Stimulated activated naive B cell treated with anti-CD40 and anti-IgM and Interleukin-4, amounts not matched to agents 10 μg/mL and 1 μg/mL and 100 μg/mL, for 72 hours (primary cell): ENCODE data around the gene DCDC2B.
"Not testable (repeated sequence)": the region's sequence is repeated elsewhere in the genome, so short reads cannot be mapped to it uniquely, and the experiment has no call there.

Source experiments
- ATAC-seq, 2 donors: fragments of 150-1000 bp; cut with Tn5 transposase; replicated peaks; 2 replicates each; pipeline ENCODE4 v1.10.0; 2021; ENCODE audit warnings: moderate library complexity in 1 of 2
- DNase-seq: peaks from one replicate; pipeline ENCODE4 v3.0.0; 2021
- H3K27ac Mint-ChIP-seq: one replicate; pipeline ENCODE4 v1.8.0; 2022; ENCODE audit warnings: mild to moderate bottlenecking, mixed read lengths
- H3K27me3 Mint-ChIP-seq, 2 donors: one replicate each; pipeline ENCODE4 v1.8.0; 2022; ENCODE audit warnings: mixed read lengths in 2 of 2
- H3K36me3 Mint-ChIP-seq, 2 donors: one replicate each; pipeline ENCODE4 v1.8.0; 2022; ENCODE audit warnings: mixed read lengths in 2 of 2, mild to moderate bottlenecking in 1 of 2
- H3K4me1 Mint-ChIP-seq, 2 donors: one replicate each; pipeline ENCODE4 v1.8.0; 2022; ENCODE audit warnings: mixed read lengths in 2 of 2, mild to moderate bottlenecking in 1 of 2
- H3K4me3 Mint-ChIP-seq, 2 donors: one replicate each; pipeline ENCODE4 v1.8.0; 2022; ENCODE audit warnings: mild to moderate bottlenecking in 2 of 2, mixed read lengths in 2 of 2, moderate library complexity in 1 of 2
- H3K9me3 Mint-ChIP-seq, 2 donors: one replicate each; pipeline ENCODE4 v1.8.0; 2022; ENCODE audit warnings: mixed read lengths in 2 of 2, mild to moderate bottlenecking in 1 of 2

The DCDC2B gene

DNA sequence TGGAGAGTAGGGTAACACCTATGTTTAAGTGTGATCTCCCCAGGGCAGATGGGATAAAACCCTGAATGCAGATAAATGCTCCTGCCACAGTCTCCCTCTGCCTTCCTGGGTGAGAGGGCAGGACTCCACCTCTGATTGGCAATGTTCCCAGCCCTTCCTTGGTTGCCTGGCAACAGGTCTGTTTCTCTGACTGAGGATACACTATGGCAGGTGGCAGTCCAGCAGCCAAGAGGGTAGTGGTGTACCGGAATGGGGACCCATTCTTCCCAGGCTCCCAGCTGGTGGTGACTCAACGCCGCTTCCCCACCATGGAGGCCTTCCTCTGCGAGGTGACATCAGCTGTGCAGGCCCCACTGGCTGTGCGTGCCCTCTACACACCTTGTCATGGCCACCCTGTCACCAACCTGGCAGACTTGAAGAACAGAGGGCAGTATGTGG, at the start of gene DCDC2B:
Gene DCDC2B (plus strand): TSS at position 199 of the 438 bp plus-strand sequence. CDS start 5 bp downstream, at position 204.
- Mint-ChIP-seq H3K9me3 (no peaks in the 10 kb centered on the region), H3K27ac (peak within 1 kb of the TSS; percentile 59), H3K36me3 (peaks cover 27 to 61% of the 10 kb centered on the region in 2 donors), H3K4me3 (peak within 1 kb of the TSS in 1 of 2 donors; percentile 19), H3K27me3 (no peaks in the 10 kb centered on the region), H3K4me1 (peaks cover 48 to 80% of the 10 kb centered on the region in 2 donors)
- DNase-seq (no peak), ATAC-seq (no peak)

DNA sequence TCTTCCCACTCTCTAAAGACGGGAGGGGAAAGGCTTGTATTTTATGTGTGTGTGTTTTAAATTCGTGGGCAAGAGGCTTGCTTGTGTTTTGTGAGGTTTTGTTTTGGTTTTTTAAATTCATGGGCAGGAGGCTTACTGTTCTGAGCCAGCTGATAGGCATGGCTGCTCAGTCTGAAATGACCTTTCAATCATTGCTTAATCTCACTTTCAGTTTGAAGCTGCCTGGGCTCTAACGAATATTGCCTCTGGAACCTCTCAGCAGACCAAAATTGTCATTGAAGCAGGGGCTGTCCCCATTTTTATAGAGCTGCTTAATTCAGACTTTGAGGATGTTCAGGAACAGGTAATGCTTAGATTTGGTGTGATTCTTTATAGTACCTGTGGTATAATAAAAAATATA, 49.7 kb upstream of the DCDC2B start:
- peaks cover 36 to 65% of the 10 kb centered on the region in 2 donors for H3K36me3 Mint-ChIP-seq

DNA sequence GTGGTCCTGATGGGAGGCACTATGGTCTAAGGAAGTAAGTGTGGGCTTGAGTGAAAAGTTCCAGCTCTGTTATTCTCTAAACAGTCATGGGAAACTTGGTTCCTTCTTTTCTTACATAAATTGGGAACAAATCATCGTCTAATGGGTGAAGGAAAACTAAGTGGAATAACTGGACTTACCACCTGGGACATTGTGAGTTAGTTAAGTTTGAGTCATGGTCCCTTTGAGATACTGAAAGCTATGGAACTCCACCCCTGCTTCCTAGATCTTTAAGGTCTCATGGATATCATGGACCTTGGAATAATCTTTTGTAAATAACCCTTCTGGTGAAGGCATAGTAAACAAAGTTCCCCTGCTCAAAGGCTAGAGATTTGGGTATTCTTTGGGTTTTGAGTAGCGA, 45.5 kb upstream of the DCDC2B start:
- Mint-ChIP-seq H3K36me3 (peaks cover 31 to 67% of the 10 kb centered on the region in 2 donors), H3K4me1 (peaks cover 10% of the 10 kb centered on the region in 2 donors), H3K9me3 (no peaks in the 10 kb centered on the region), H3K27me3 (no peaks in the 10 kb centered on the region), H3K27ac (no peak overlapping the region), H3K4me3 (no peak overlapping the region)
- DNase-seq (no peak), ATAC-seq (no peak)

More for the DNA sequence above, 49.7 kb upstream of the DCDC2B start:
- peak overlapping the region; percentile 20 for H3K27ac Mint-ChIP-seq
- H3K4me3 Mint-ChIP-seq: no peak overlapping the region
- DNase-seq: no peak
- H3K9me3 Mint-ChIP-seq: no peaks in the 10 kb centered on the region
- peaks cover 10 to 20% of the 10 kb centered on the region in 2 donors for H3K4me1 Mint-ChIP-seq
- ATAC-seq: peak; percentile 99 to 100
- H3K27me3 Mint-ChIP-seq: no peaks in the 10 kb centered on the region

DNA sequence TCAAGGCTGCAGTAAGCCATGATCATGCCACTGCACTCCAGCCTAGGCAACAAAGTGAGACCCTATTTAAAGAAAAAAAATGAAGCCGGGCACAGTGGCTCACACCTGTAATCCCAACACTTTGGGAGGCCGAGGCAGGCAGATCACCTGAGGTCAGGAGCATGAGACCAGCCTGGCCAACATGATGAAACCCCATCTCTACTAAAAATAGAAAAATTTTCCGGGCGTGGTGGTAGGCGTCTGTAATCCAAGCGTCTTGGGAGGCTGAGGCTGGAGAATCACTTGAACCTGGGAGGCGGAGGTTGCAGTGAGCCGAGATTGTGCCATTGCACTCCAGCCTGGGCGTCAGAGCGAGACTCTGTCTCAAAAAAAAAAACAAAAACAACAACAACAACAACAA, 43.3 kb upstream of the DCDC2B start:
- peaks cover 32 to 67% of the 10 kb centered on the region in 2 donors for H3K36me3 Mint-ChIP-seq
- H3K4me1 Mint-ChIP-seq, H3K27me3 Mint-ChIP-seq, H3K27ac Mint-ChIP-seq, H3K9me3 Mint-ChIP-seq, H3K4me3 Mint-ChIP-seq, ATAC-seq, DNase-seq: not testable (repeated sequence)

DNA sequence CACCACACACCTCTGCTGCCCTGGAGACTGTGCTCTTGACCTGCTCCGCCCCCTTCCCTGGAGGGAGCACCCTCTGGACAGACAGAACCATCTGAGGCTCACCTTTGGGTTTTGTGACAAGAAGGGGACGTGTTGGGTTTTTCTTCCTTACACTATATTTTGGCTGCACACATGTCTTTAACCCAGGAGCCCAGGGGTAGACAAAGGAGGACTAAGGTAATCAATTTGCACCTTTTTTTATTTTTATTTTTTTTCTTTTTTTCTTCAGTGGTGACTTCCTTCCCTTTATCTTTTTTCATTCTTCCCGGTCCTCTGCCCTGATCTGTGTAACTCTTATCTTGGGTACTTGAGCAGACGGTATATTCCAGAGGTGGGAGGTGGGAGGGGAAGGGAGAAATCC, 37.9 kb upstream of the DCDC2B start:
- peaks cover 44 to 65% of the 10 kb centered on the region in 2 donors for H3K36me3 Mint-ChIP-seq
- peak overlapping the region; percentile 69 for H3K27ac Mint-ChIP-seq
- no peaks in the 10 kb centered on the region for H3K9me3 Mint-ChIP-seq
- no peak overlapping the region for H3K4me3 Mint-ChIP-seq
- DNase-seq (no peak), ATAC-seq (no peak)
- peaks cover 0 to 2% of the 10 kb centered on the region in 2 donors for H3K4me1 Mint-ChIP-seq
- no peaks in the 10 kb centered on the region for H3K27me3 Mint-ChIP-seq

DNA sequence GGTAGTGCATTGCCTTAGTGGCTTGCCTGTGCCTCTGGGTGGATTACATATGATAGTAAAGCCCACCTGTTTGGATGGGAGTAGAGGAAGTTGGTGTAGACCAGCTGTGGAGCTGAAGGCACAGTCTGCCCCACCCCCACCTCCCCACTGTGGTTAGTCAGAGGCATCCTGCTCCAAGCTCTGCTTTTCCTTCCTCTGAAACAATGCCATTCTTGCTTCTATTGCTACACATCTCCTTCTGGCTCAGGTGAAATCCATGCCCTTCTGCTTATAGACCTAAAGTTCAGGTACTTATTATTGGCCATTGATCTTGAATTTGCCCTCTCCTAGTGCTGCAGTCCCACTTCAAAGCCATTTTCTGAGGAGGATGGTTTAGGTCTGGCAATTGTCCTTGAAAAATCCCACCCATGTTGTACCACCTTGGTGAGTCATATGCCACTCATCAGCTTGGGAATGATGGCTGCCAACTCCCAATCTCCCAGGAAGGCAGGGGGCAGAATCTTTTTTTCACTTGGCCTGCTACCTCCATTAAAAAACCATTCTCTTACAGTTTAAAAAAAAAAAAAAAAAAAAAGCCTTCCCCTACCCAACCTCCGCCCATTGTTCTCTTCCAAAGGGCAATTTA, 36.2 kb upstream of the DCDC2B start:
- H3K27ac Mint-ChIP-seq: no peak overlapping the region
- ATAC-seq: no peak
- H3K9me3 Mint-ChIP-seq: no peaks in the 10 kb centered on the region
- DNase-seq: no peak
- no peaks in the 10 kb centered on the region for H3K27me3 Mint-ChIP-seq
- H3K36me3 Mint-ChIP-seq: peaks cover 39 to 55% of the 10 kb centered on the region in 2 donors
- H3K4me1 Mint-ChIP-seq: peaks cover 0 to 2% of the 10 kb centered on the region in 2 donors
- H3K4me3 Mint-ChIP-seq: no peak overlapping the region

DNA sequence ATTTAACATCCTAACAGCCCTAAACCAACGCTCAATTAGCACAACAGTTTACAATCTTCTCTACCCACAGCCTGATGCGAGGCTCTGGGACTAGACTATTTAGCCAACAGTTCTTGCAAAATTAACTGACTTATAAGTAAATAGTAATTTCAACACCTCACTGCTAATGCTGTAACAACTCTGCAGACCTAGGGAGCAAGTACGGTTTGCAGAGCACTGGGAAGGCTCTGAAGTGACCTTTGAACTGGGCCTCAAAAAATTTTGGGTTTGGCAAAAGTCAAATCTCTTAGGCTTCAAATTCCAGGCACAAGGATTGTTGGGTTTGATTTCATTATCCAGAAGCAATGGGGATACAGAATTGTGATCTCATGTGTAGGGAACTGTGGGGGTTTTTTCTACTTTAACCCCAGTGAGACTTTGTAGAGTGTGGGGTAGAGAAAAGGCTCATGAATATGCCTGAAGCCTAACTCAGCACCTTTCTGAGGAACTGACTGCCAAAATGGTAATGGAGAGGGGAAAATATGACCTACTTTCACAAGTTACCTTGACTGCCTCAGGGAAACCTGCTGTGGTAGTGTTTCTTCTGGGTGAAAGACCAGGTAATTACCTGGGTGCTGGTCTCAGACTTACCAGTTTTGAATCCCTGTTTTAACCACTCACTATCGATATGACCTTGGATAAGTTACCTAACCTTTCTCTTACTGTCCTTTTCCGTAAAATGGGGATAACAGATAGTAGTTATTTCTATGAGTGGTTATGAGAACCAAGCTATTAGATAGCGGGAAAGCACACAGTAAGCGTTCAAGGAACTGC, 30.3 kb upstream of the DCDC2B start:
- H3K9me3 Mint-ChIP-seq: no peaks in the 10 kb centered on the region
- H3K4me3 Mint-ChIP-seq: peak overlapping the region; percentile 89 to 98
- ATAC-seq (no peak), DNase-seq (no peak)
- H3K27me3 Mint-ChIP-seq: no peaks in the 10 kb centered on the region
- H3K4me1 Mint-ChIP-seq: peaks cover 23 to 42% of the 10 kb centered on the region in 2 donors
- H3K36me3 Mint-ChIP-seq: peaks cover 26 to 37% of the 10 kb centered on the region in 2 donors
- peak overlapping the region; percentile 100 for H3K27ac Mint-ChIP-seq

DNA sequence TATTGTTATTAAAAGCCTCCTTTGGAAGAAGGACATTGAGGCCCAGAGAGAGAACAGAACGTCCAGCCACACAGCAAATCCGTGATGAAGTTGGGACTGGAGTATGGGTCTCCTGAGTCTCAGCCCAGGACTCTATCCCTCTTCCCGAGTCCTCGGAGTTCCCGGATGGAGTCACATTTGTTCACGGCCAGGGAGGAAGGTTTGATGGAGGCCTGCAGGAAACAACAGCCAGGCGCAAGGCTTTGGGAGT, 29.8 kb upstream of the DCDC2B start:
- DNase-seq: no peak
- peak overlapping the region; percentile 89 to 98 for H3K4me3 Mint-ChIP-seq
- peaks cover 30 to 38% of the 10 kb centered on the region in 2 donors for H3K36me3 Mint-ChIP-seq
- H3K27me3 Mint-ChIP-seq: no peaks in the 10 kb centered on the region
- peak overlapping the region; percentile 100 for H3K27ac Mint-ChIP-seq
- peaks cover 26 to 47% of the 10 kb centered on the region in 2 donors for H3K4me1 Mint-ChIP-seq
- no peaks in the 10 kb centered on the region for H3K9me3 Mint-ChIP-seq
- ATAC-seq: no peak

DNA sequence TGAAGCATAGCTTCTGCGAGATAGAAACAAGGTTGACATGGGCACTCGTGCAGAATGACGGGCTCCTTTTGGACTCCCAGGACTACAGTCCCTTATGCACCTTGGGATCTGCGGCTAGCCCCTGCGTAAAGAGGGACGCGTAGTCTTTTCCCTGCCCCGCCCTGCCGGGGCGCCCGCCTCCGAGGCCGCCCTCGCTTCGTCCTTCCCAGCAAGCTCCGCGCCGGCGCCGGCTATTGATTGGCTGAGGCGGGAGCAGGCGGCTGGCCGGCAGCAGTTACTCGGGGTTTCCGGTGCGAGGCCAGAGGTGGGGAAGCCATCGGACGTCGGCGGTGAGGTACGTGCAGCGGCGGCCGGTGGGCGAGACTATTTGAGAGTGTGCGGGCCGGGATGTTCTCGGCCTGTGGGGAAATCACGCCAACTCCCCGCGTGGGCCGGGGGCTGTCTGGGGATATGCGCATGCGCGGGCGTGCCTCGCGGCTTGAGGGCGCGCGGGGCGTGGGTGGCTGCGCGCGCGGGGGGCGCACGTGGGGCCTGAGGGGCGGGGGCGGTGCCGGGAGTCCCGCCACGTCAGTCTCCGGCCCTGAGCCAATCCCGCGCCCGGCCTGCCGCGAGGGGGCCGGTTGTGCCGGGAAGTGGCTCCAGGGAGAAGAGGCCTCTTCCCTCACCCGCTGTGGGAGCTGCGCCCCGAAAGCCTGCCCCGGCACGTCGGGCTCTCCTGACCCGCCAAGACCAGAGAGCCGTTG, 29.3 kb upstream of the DCDC2B start, which contains the start of gene TXLNA:
Gene TXLNA (plus strand): TSS at position 233 of the 743 bp plus-strand sequence. CDS start 671 bp downstream, outside the sequence.
- ATAC-seq (peak; percentile 93 to 94), DNase-seq (peak; percentile 89)
- no peaks in the 10 kb centered on the region for H3K27me3 Mint-ChIP-seq
- H3K4me1 Mint-ChIP-seq: peaks cover 30 to 52% of the 10 kb centered on the region in 2 donors
- H3K9me3 Mint-ChIP-seq: no peaks in the 10 kb centered on the region
- peaks cover 31 to 38% of the 10 kb centered on the region in 2 donors for H3K36me3 Mint-ChIP-seq
- peak within 1 kb of the TSS; percentile 89 to 98 for H3K4me3 Mint-ChIP-seq
- H3K27ac Mint-ChIP-seq: peak within 1 kb of the TSS; percentile 100

DNA sequence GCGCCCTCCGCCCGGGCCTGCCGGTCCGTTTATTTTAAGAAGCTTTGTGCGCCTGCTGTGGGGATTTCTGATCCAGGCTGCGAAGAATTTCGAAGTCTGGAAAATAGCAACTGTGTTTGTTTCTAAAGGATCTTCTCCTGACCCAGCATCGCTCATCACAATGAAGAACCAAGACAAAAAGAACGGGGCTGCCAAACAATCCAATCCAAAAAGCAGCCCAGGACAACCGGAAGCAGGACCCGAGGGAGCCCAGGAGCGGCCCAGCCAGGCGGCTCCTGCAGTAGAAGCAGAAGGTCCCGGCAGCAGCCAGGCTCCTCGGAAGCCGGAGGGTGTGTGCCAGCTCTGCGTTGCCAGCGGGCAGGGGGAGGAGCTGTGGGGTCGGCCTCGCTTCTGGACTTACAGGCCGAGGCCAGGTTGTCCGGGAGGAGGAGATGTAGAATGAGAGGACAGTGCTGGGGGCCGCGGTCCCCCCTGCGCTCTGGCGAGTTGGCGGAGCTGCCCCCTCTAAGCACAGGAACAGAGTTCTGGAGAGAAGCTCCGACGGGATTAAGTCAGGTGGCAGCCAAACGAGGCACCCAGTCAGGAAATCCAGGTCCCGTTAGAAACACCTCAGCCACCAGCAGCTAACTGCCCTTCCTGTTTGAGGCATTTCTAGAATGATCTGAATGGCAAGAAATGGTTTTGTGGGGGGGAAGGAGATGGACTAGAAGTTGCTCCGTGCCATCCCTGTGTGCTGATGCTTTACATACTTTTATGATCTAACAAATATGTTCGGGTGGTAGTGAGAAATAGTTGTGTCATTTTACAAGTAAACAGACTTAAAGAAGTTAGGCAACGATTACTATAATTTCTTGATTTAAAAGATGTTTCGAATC, 28.5 kb upstream of the DCDC2B start:
- Mint-ChIP-seq H3K9me3 (no peaks in the 10 kb centered on the region), H3K27me3 (no peaks in the 10 kb centered on the region), H3K36me3 (peaks cover 35 to 43% of the 10 kb centered on the region in 2 donors), H3K27ac (peak overlapping the region; percentile 96), H3K4me3 (peak overlapping the region; percentile 89 to 98), H3K4me1 (peaks cover 32 to 54% of the 10 kb centered on the region in 2 donors)
- DNase-seq (peak; percentile 26), ATAC-seq (peak; percentile 32 to 38)

DNA sequence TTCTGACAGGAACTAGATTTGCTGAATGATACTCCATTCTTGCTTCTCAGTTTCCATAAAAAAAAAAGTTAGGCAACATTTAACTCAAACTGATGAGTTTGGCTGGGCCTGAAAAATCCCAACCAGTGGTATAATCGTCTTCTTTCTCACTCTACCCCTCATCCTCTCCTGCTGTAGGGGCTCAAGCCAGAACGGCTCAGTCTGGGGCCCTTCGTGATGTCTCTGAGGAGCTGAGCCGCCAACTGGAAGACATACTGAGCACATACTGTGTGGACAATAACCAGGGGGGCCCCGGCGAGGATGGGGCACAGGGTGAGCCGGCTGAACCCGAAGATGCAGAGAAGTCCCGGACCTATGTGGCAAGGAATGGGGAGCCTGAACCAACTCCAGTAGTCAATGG, 27.8 kb upstream of the DCDC2B start:
- ATAC-seq (no peak), DNase-seq (no peak)
- H3K27ac Mint-ChIP-seq: peak overlapping the region; percentile 77
- H3K4me3 Mint-ChIP-seq: peak overlapping the region; percentile 89 to 98
- peaks cover 36 to 46% of the 10 kb centered on the region in 2 donors for H3K36me3 Mint-ChIP-seq
- H3K4me1 Mint-ChIP-seq: peaks cover 34 to 57% of the 10 kb centered on the region in 2 donors
- no peaks in the 10 kb centered on the region for H3K9me3 Mint-ChIP-seq
- H3K27me3 Mint-ChIP-seq: no peaks in the 10 kb centered on the region

DNA sequence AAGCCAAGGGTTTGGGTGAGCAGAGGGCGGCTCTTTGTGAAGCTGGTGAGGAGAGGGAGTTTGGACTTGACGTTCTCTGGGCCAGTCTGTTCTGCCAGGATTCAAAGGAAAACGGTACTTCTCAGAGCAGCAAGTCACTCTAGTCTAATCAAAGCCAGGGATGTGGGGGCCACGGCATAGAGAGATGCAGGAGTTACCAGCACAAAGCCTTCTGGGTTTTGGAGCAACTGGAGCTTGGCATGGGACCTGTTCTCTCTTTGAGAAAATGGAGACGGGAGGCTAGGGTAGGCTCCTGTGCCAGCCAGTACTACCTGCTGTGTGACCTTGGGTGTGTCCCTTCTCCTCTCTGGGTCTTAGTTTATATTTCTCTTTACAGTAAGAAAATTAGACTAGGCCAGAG, 27.3 kb upstream of the DCDC2B start:
- Mint-ChIP-seq H3K9me3 (no peaks in the 10 kb centered on the region), H3K27ac (peak overlapping the region; percentile 77), H3K4me3 (peak overlapping the region; percentile 89 to 98), H3K4me1 (peaks cover 39 to 62% of the 10 kb centered on the region in 2 donors), H3K36me3 (peaks cover 41 to 51% of the 10 kb centered on the region in 2 donors), H3K27me3 (no peaks in the 10 kb centered on the region)
- no peak for ATAC-seq
- no peak for DNase-seq

DNA sequence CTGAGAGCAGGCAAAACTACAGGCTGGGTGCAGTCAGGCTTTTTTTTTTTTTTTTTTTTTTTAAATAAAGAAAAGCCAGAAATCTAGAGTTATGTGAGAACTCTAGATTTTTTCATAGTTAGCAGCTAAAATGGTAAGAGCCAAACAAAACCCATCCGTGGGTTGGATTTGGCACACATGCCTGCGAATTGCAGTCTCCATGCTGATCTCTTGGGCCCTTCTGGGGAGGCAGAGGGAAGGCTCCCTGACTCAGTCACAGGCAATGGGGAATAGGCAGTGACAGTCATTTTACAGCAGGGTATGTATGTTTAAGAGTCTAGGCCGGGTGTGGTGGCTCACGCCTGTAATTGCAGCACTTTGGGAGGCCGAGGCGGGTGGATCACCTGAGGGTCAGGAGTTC, 26.8 kb upstream of the DCDC2B start:
- H3K9me3 Mint-ChIP-seq: no peaks in the 10 kb centered on the region
- H3K27ac Mint-ChIP-seq: no peak overlapping the region
- H3K36me3 Mint-ChIP-seq: peaks cover 42 to 53% of the 10 kb centered on the region in 2 donors
- H3K4me1 Mint-ChIP-seq: peaks cover 40 to 64% of the 10 kb centered on the region in 2 donors
- ATAC-seq (no peak), DNase-seq (no peak)
- H3K27me3 Mint-ChIP-seq: no peaks in the 10 kb centered on the region
- peak overlapping the region; percentile 37 to 41 for H3K4me3 Mint-ChIP-seq
